ENCODE measurements around the gene GNG2. TPM values are rescaled to one million over a fixed set of nuclear protein-coding genes. Genes with fewer than 3 reads are reported as not detected.
A peak's percentile ranks its signal among the peaks of the same experiment; 100 is the strongest.

Gene GNG2
- total RNA-seq, 2 donors from 2014 or later, result 47.9 to 51.6 TPM

DNA sequence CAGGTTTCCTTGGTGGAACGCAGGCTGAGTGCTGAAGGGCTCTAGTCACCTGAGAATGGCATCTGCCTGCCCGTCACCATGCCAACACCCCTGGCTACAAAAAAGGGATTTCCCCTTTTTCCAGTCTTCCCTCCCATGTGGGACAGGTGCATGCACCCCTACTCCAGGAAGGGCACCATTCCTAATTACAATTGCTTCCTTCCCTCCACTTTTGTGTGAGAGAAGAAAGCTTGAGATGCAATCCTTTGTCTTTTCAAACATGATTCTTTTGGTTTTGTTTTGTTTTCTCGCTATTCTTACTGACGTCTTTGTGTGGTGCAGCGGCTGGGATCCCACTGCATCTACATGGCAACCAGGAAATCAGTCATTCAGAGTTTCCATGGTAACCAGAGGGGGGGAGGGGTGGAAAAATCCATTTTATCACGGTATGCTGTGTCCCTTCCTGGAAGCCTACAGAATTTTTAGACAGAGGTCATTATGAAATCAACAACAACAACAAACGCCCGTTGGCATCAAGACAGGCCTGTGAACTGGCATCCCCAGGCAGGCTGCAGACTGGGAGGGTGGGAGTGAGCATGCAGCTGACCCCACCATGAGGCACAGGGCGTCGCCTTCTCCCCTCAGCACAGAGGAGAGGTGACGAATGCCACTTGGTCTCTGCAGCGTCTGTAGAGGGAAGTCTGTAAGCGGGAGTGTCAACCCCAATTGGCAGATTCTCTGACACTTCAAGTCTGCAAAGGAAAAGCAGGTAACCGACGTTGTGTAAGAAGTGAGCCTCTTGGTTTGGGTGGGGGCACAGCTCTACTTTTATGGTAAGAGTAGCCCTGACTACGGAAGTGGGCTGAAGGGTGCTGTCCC lies 13.6 kb upstream of the GNG2 start:
- Histone ChIP-seq H3K4me3 (ENCODE audit: low read length) (no peak overlapping the region), H3K4me1 (ENCODE audit: control insufficient read depth, insufficient read depth, low read length) (peaks cover 2% of the 10 kb centered on the region), H3K27me3 (ENCODE audit: control insufficient read depth, insufficient read depth, low read length, poor library complexity, severe bottlenecking) (no peaks in the 10 kb centered on the region), H3K27ac (ENCODE audit: low read depth, low read length) (peak overlapping the region; percentile 95), H3K36me3 (ENCODE audit: control insufficient read depth, insufficient read depth, low read length) (no peaks in the 10 kb centered on the region), H3K9me3 (ENCODE audit: control insufficient read depth, low read length) (no peaks in the 10 kb centered on the region), H3K9ac (ENCODE audit: extremely low read depth, low read length, poor library complexity, severe bottlenecking) (no peak overlapping the region)
- DNase-seq, result peak; percentile 82
- Mint-ChIP-seq H3K36me3 (ENCODE audit: low read depth) (no peaks in the 10 kb centered on the region), H3K27me3 (ENCODE audit: insufficient read depth) (no peaks in the 10 kb centered on the region), H3K27ac (peak overlapping the region; percentile 38), H3K9me3 (no peaks in the 10 kb centered on the region), H3K4me1 (peaks cover 11% of the 10 kb centered on the region), H3K4me3 (peak overlapping the region; percentile 28)
- WGBS, 2 experiments (ENCODE audit: insufficient coverage in 1 of 2, insufficient read length in 1 of 2), result 43 to 51% methylated on average over 13 to 16 of the region's 16 CpGs
- TF ChIP-seq CTCF (conservative IDR thresholded peaks at IDR 0.05), result no peak

DNA sequence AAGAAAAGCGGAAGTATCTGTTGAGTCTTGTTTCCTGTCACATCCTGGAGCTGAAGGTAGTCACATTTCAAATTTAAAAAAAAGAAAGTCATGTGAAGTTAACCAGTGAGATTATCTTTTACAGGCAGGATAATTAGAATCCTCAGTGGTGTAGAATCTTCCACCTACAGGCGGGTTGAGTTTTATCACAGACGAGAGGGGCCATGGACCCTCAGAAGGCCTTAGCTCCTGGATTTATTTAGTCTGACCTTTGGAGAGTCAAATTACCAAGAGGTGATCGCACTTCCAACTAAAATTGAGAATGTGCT lies 13.0 kb upstream of the GNG2 start:
- 93 to 94% methylated on average over 4 of the region's 4 CpGs for WGBS, 2 experiments (ENCODE audit: insufficient coverage in 1 of 2, insufficient read length in 1 of 2)
- Histone ChIP-seq H3K27ac (ENCODE audit: low read depth, low read length) (peak overlapping the region; percentile 95), H3K4me1 (ENCODE audit: control insufficient read depth, insufficient read depth, low read length) (peaks cover 2% of the 10 kb centered on the region), H3K9me3 (ENCODE audit: control insufficient read depth, low read length) (no peaks in the 10 kb centered on the region), H3K27me3 (ENCODE audit: control insufficient read depth, insufficient read depth, low read length, poor library complexity, severe bottlenecking) (no peaks in the 10 kb centered on the region), H3K9ac (ENCODE audit: extremely low read depth, low read length, poor library complexity, severe bottlenecking) (no peak overlapping the region), H3K4me3 (ENCODE audit: low read length) (no peak overlapping the region), H3K36me3 (ENCODE audit: control insufficient read depth, insufficient read depth, low read length) (no peaks in the 10 kb centered on the region)
- Mint-ChIP-seq H3K27me3 (ENCODE audit: insufficient read depth) (no peaks in the 10 kb centered on the region), H3K27ac (no peak overlapping the region), H3K4me1 (peaks cover 11% of the 10 kb centered on the region), H3K36me3 (ENCODE audit: low read depth) (no peaks in the 10 kb centered on the region), H3K4me3 (no peak overlapping the region), H3K9me3 (no peaks in the 10 kb centered on the region)
- no peak for DNase-seq
- TF ChIP-seq CTCF (conservative IDR thresholded peaks at IDR 0.05), result no peak

DNA sequence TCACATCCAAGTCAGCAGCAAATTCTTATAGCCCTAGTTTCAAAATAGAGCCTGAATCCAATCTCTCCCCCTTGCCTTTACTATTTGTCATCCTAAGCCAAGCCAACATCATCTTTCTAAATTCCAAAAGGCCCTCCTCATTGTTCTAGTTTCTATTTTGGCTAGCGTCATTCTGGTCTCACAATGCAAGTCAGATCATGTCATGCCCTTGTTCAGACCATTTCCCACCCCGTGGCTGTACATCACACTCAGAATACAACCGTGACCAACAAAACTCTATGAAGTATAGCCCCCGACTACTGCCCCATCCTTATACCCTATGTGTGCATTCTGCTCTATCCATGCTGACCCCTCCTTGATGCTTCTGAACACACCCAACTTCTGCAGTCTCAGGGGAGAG lies 12.3 kb upstream of the GNG2 start:
- no peak overlapping the region for H3K27ac Mint-ChIP-seq
- DNase-seq, result no peak

More for the DNA sequence above, 12.3 kb upstream of the GNG2 start:
- WGBS, 2 experiments (ENCODE audit: insufficient coverage in 1 of 2, insufficient read length in 1 of 2), result 94 to 96% methylated on average over 3 to 4 of the region's 4 CpGs
- H3K4me1 Mint-ChIP-seq, result peaks cover 11% of the 10 kb centered on the region
- no peaks in the 10 kb centered on the region for H3K27me3 ChIP-seq (ENCODE audit: control insufficient read depth, insufficient read depth, low read length, poor library complexity, severe bottlenecking)
- peaks cover 2% of the 10 kb centered on the region for H3K27me3 Mint-ChIP-seq (ENCODE audit: insufficient read depth)
- H3K9me3 ChIP-seq (ENCODE audit: control insufficient read depth, low read length), result no peaks in the 10 kb centered on the region
- no peaks in the 10 kb centered on the region for H3K9me3 Mint-ChIP-seq
- no peak overlapping the region for H3K4me3 ChIP-seq (ENCODE audit: low read length)
- no peaks in the 10 kb centered on the region for H3K36me3 Mint-ChIP-seq (ENCODE audit: low read depth)
- H3K4me1 ChIP-seq (ENCODE audit: control insufficient read depth, insufficient read depth, low read length), result peaks cover 2% of the 10 kb centered on the region
- H3K27ac ChIP-seq (ENCODE audit: low read depth, low read length), result no peak overlapping the region
- no peak overlapping the region for H3K9ac ChIP-seq (ENCODE audit: extremely low read depth, low read length, poor library complexity, severe bottlenecking)
- no peak overlapping the region for H3K4me3 Mint-ChIP-seq
- TF ChIP-seq CTCF (conservative IDR thresholded peaks at IDR 0.05), result no peak
- no peaks in the 10 kb centered on the region for H3K36me3 ChIP-seq (ENCODE audit: control insufficient read depth, insufficient read depth, low read length)
